ENCODE results near the gene GAPDH. TPM values are rescaled to one million over a fixed set of nuclear protein-coding genes. Genes with fewer than 3 reads are reported as not detected.
"Not testable (repeated sequence)": the region's sequence is repeated elsewhere in the genome, so short reads cannot be mapped to it uniquely, and the experiment has no call there.

GAPDH gene
- 4,502 TPM for polyA plus RNA-seq (2013, experiment 1 of 2)
- polyA plus RNA-seq (2013, experiment 2 of 2), result 4,557 TPM

DNA sequence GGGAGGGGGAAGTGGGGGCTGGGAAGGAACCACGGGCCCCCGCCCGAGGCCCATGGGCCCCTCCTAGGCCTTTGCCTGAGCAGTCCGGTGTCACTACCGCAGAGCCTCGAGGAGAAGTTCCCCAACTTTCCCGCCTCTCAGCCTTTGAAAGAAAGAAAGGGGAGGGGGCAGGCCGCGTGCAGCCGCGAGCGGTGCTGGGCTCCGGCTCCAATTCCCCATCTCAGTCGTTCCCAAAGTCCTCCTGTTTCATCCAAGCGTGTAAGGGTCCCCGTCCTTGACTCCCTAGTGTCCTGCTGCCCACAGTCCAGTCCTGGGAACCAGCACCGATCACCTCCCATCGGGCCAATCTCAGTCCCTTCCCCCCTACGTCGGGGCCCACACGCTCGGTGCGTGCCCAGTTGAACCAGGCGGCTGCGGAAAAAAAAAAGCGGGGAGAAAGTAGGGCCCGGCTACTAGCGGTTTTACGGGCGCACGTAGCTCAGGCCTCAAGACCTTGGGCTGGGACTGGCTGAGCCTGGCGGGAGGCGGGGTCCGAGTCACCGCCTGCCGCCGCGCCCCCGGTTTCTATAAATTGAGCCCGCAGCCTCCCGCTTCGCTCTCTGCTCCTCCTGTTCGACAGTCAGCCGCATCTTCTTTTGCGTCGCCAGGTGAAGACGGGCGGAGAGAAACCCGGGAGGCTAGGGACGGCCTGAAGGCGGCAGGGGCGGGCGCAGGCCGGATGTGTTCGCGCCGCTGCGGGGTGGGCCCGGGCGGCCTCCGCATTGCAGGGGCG, at the start of gene GAPDH:
Gene GAPDH, plus strand, starts transcription at position 595 of the 772 bp plus-strand sequence. CDS start 316 bp downstream, outside the sequence.
- Histone ChIP-seq H3K79me1 (replicated peaks; ENCODE audit: low read length, poor library complexity, severe bottlenecking) (peaks cover 5% of the 10 kb centered on the region), H2AFZ (ENCODE audit: low read depth, low read length) (peak within 1 kb of the TSS; percentile 66), H3K4ac (ENCODE audit: low read depth in 1 of 2, low read length in 2 of 2) (peak within 1 kb of the TSS; percentile 61 to 98), H3K27me3 (ENCODE audit: control insufficient read depth in 1 of 2, insufficient read depth in 1 of 2, low read length in 2 of 2) (no peaks in the 10 kb centered on the region), H3K9ac (ENCODE audit: low read length) (peak within 1 kb of the TSS; percentile 96), H3K27ac (ENCODE audit: low read length, poor library complexity, severe bottlenecking) (peak within 1 kb of the TSS; percentile 97), H3K9me3 (ENCODE audit: control insufficient read depth, low read length) (no peaks in the 10 kb centered on the region), H4K8ac (ENCODE audit: low read length) (peak within 1 kb of the TSS; percentile 76), H4K91ac (ENCODE audit: low read length) (peak within 1 kb of the TSS; percentile 96), H3K14ac (ENCODE audit: low read length in 2 of 2) (peak within 1 kb of the TSS in 1 of 2 experiments; percentile 96), H2BK120ac (ENCODE audit: low read depth, low read length) (peak within 1 kb of the TSS; percentile 89), H2BK12ac (ENCODE audit: low read length in 2 of 2) (peak within 1 kb of the TSS; percentile 93 to 96), H2AK5ac (ENCODE audit: low read length, severe bottlenecking) (peak within 1 kb of the TSS; percentile 67), H3K4me1 (ENCODE audit: control insufficient read depth, insufficient read depth, low read depth, low read length) (peaks cover 37% of the 10 kb centered on the region), H2BK15ac (ENCODE audit: low read depth, poor library complexity, severe bottlenecking) (peak within 1 kb of the TSS; percentile 76), H3K4me3 (ENCODE audit: insufficient read depth in 1 of 2, low read depth in 1 of 2, low read length in 2 of 2) (peak within 1 kb of the TSS; percentile 83 to 98), H3K23ac (ENCODE audit: low read length in 2 of 2) (peak within 1 kb of the TSS in 1 of 2 experiments; percentile 86), H2BK5ac (ENCODE audit: low read depth, low read length, poor library complexity, severe bottlenecking) (peak within 1 kb of the TSS; percentile 85), H3K36me3 (ENCODE audit: control insufficient read depth in 1 of 2, insufficient read depth in 2 of 2, low read depth in 1 of 2, low read length in 2 of 2) (peaks cover 54 to 59% of the 10 kb centered on the region in 2 experiments), H3K18ac (ENCODE audit: low read depth in 1 of 2, low read length in 2 of 2) (peak within 1 kb of the TSS; percentile 85 to 94), H3K4me2 (ENCODE audit: low read length, poor library complexity, severe bottlenecking) (peak within 1 kb of the TSS; percentile 79)
- peak; percentile 99 for DNase-seq
- WGBS, result 1% methylated on average over 59 of the region's 62 CpGs

DNA sequence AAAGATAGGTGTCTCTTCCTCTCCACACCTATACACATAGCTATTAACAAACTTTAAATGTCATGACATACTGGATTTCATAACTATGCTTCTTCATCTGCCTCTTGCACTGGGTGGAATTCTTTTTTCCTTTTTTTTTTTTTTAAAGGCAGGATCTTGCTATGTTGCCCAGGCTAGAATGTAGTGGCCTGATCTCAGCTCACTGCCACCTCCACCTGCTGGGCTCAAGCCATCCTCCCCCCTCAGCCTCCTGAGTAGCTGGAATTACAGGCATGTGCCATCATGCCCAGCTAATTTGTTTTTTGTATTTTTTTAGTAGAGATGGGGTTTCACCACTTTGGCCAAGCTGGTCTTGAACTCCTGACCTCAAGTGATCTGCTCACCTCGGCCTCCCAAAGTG, 46.1 kb upstream of the GAPDH start:
- Histone ChIP-seq H3K4me2 (ENCODE audit: low read length, poor library complexity, severe bottlenecking) (no peak overlapping the region), H3K18ac (ENCODE audit: low read depth in 1 of 2, low read length in 2 of 2) (no peak overlapping the region), H3K23ac (ENCODE audit: low read length in 2 of 2) (no peak overlapping the region), H3K27ac (ENCODE audit: low read length, poor library complexity, severe bottlenecking) (no peak overlapping the region), H4K91ac (ENCODE audit: low read length) (no peak overlapping the region), H2BK12ac (ENCODE audit: low read length in 2 of 2) (no peak overlapping the region), H3K4ac (ENCODE audit: low read depth in 1 of 2, low read length in 2 of 2) (no peak overlapping the region), H3K36me3 (ENCODE audit: control insufficient read depth in 1 of 2, insufficient read depth in 2 of 2, low read depth in 1 of 2, low read length in 2 of 2) (peaks cover 3 to 10% of the 10 kb centered on the region in 2 experiments), H3K9me3 (ENCODE audit: control insufficient read depth, low read length) (no peaks in the 10 kb centered on the region), H3K4me1 (ENCODE audit: control insufficient read depth, insufficient read depth, low read depth, low read length) (no peaks in the 10 kb centered on the region), H2BK120ac (ENCODE audit: low read depth, low read length) (no peak overlapping the region), H3K27me3 (ENCODE audit: control insufficient read depth in 1 of 2, insufficient read depth in 1 of 2, low read length in 2 of 2) (no peaks in the 10 kb centered on the region), H2BK5ac (ENCODE audit: low read depth, low read length, poor library complexity, severe bottlenecking) (no peak overlapping the region), H2BK15ac (ENCODE audit: low read depth, poor library complexity, severe bottlenecking) (no peak overlapping the region), H3K4me3 (ENCODE audit: insufficient read depth in 1 of 2, low read depth in 1 of 2, low read length in 2 of 2) (no peak overlapping the region), H3K9ac (ENCODE audit: low read length) (no peak overlapping the region), H4K8ac (ENCODE audit: low read length) (no peak overlapping the region), H3K14ac (ENCODE audit: low read length in 2 of 2) (no peak overlapping the region), H3K79me1 (replicated peaks; ENCODE audit: low read length, poor library complexity, severe bottlenecking) (peaks cover 15% of the 10 kb centered on the region), H2AK5ac (ENCODE audit: low read length, severe bottlenecking) (no peak overlapping the region), H2AFZ (ENCODE audit: low read depth, low read length) (no peak overlapping the region)
- DNase-seq, result no peak
- 88% methylated on average over 1 of the region's 1 CpG for WGBS

DNA sequence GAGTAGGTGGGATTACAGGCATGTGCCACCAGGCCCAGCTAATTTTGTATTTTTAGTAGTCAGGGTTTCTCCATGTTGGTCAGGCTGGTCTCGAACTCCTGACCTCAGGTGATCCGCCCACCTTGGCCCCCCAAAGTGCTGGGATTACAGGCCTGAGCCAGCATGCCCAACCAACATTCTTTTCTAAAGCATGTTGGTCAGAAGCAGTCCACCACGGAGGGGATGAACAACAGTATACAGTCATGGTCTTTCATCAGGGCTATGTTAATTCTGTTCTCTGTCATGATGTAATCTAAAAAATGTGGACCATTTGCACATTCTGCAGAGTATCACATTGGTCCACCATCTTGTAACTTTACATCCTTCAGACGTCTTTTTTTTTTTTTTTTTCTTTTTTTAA, 44.9 kb upstream of the GAPDH start:
- H3K23ac ChIP-seq (ENCODE audit: low read length in 2 of 2), result no peak overlapping the region
- no peak overlapping the region for H2BK15ac ChIP-seq (ENCODE audit: low read depth, poor library complexity, severe bottlenecking)
- H3K9me3 ChIP-seq (ENCODE audit: control insufficient read depth, low read length), result no peaks in the 10 kb centered on the region
- no peak overlapping the region for H3K4me2 ChIP-seq (ENCODE audit: low read length, poor library complexity, severe bottlenecking)
- 80% methylated on average over 3 of the region's 4 CpGs for WGBS
- H3K27me3 ChIP-seq (ENCODE audit: control insufficient read depth in 1 of 2, insufficient read depth in 1 of 2, low read length in 2 of 2), result no peaks in the 10 kb centered on the region
- no peak overlapping the region for H3K4ac ChIP-seq (ENCODE audit: low read depth in 1 of 2, low read length in 2 of 2)
- no peaks in the 10 kb centered on the region for H3K4me1 ChIP-seq (ENCODE audit: control insufficient read depth, insufficient read depth, low read depth, low read length)
- peaks cover 15% of the 10 kb centered on the region for H3K79me1 ChIP-seq (replicated peaks; ENCODE audit: low read length, poor library complexity, severe bottlenecking)
- no peak overlapping the region for H4K8ac ChIP-seq (ENCODE audit: low read length)
- no peak overlapping the region for H2AFZ ChIP-seq (ENCODE audit: low read depth, low read length)
- no peak overlapping the region for H2BK5ac ChIP-seq (ENCODE audit: low read depth, low read length, poor library complexity, severe bottlenecking)
- no peak overlapping the region for H2BK120ac ChIP-seq (ENCODE audit: low read depth, low read length)
- H2BK12ac ChIP-seq (ENCODE audit: low read length in 2 of 2), result no peak overlapping the region
- no peak overlapping the region for H3K14ac ChIP-seq (ENCODE audit: low read length in 2 of 2)
- H3K27ac ChIP-seq (ENCODE audit: low read length, poor library complexity, severe bottlenecking), result no peak overlapping the region
- no peak overlapping the region for H3K9ac ChIP-seq (ENCODE audit: low read length)
- no peak for DNase-seq
- H4K91ac ChIP-seq (ENCODE audit: low read length), result no peak overlapping the region
- H3K36me3 ChIP-seq (ENCODE audit: control insufficient read depth in 1 of 2, insufficient read depth in 2 of 2, low read depth in 1 of 2, low read length in 2 of 2), result peaks cover 3 to 10% of the 10 kb centered on the region in 2 experiments
- H3K18ac ChIP-seq (ENCODE audit: low read depth in 1 of 2, low read length in 2 of 2), result no peak overlapping the region
- H3K4me3 ChIP-seq (ENCODE audit: insufficient read depth in 1 of 2, low read depth in 1 of 2, low read length in 2 of 2), result no peak overlapping the region
- no peak overlapping the region for H2AK5ac ChIP-seq (ENCODE audit: low read length, severe bottlenecking)

- H3K4ac ChIP-seq (ENCODE audit: low read depth in 1 of 2, low read length in 2 of 2); H2BK5ac ChIP-seq (ENCODE audit: low read depth, low read length, poor library complexity, severe bottlenecking); H3K9ac ChIP-seq (ENCODE audit: low read length); H3K4me3 ChIP-seq (ENCODE audit: insufficient read depth in 1 of 2, low read depth in 1 of 2, low read length in 2 of 2); H4K91ac ChIP-seq (ENCODE audit: low read length); H2BK15ac ChIP-seq (ENCODE audit: low read depth, poor library complexity, severe bottlenecking); H3K14ac ChIP-seq (ENCODE audit: low read length in 2 of 2); H3K4me2 ChIP-seq (ENCODE audit: low read length, poor library complexity, severe bottlenecking); H3K23ac ChIP-seq (ENCODE audit: low read length in 2 of 2); H3K27me3 ChIP-seq (ENCODE audit: control insufficient read depth in 1 of 2, insufficient read depth in 1 of 2, low read length in 2 of 2); H4K8ac ChIP-seq (ENCODE audit: low read length); DNase-seq; H2BK12ac ChIP-seq (ENCODE audit: low read length in 2 of 2); H3K4me1 ChIP-seq (ENCODE audit: control insufficient read depth, insufficient read depth, low read depth, low read length); H3K18ac ChIP-seq (ENCODE audit: low read depth in 1 of 2, low read length in 2 of 2); H3K9me3 ChIP-seq (ENCODE audit: control insufficient read depth, low read length); H2AFZ ChIP-seq (ENCODE audit: low read depth, low read length); H2AK5ac ChIP-seq (ENCODE audit: low read length, severe bottlenecking); H2BK120ac ChIP-seq (ENCODE audit: low read depth, low read length); H3K27ac ChIP-seq (ENCODE audit: low read length, poor library complexity, severe bottlenecking): not testable (repeated sequence)
- Histone ChIP-seq H3K36me3 (ENCODE audit: control insufficient read depth in 1 of 2, insufficient read depth in 2 of 2, low read depth in 1 of 2, low read length in 2 of 2) (peaks cover 3 to 17% of the 10 kb centered on the region in 2 experiments), H3K79me1 (replicated peaks; ENCODE audit: low read length, poor library complexity, severe bottlenecking) (peaks cover 19% of the 10 kb centered on the region)
- WGBS, result no CpG with 5 or more reads among the region's 1 CpG
These were observed 43.6 kb upstream of the GAPDH start for GRCh38 chr12:6490673-6491072.
